ENCODE data around the gene CORO2B. TPM values are rescaled to one million over a fixed set of nuclear protein-coding genes. Genes with fewer than 3 reads are reported as not detected.

Gene CORO2B
- total RNA-seq, 4 donors from 2014 or later: 0.19 to 2.3 (median 0.22) TPM; not detected in 1

DNA sequence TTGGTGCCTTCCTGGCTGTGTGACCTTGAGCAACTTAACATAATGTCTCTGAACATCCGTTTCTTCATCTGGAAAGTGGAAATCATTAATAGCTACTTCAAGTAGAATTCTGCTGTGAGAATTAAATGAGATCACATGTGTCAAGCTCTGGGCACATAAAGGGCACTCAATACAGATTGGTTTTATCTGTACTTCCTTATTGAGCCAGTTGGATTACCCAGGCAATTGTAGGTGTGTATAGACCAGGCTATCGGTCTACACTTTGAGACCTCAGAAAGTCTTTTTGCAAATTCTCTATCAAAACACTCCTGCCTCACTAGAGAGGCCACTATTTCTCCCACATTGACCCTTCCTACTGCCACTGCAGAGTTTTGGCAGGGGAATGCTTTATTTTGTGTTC is 194.2 kb downstream of the CORO2B start:
- H3K9me3 ChIP-seq: no peaks in the 10 kb centered on the region
- 83 to 91% methylated on average over 1 to 2 of the region's 2 CpGs for WGBS, 2 donors
- intact Hi-C loops (cut with DNase I): no loop called here
- H3K36me3 ChIP-seq: peaks cover 0 to 5% (median 0%) of the 10 kb centered on the region in 3 donors
- no peaks in the 10 kb centered on the region for H3K27me3 ChIP-seq
- DNase-seq: no peak
- peaks cover 0 to 23% (median 10%) of the 10 kb centered on the region in 3 donors for H3K4me1 ChIP-seq
- TF ChIP-seq, protein P1, sequence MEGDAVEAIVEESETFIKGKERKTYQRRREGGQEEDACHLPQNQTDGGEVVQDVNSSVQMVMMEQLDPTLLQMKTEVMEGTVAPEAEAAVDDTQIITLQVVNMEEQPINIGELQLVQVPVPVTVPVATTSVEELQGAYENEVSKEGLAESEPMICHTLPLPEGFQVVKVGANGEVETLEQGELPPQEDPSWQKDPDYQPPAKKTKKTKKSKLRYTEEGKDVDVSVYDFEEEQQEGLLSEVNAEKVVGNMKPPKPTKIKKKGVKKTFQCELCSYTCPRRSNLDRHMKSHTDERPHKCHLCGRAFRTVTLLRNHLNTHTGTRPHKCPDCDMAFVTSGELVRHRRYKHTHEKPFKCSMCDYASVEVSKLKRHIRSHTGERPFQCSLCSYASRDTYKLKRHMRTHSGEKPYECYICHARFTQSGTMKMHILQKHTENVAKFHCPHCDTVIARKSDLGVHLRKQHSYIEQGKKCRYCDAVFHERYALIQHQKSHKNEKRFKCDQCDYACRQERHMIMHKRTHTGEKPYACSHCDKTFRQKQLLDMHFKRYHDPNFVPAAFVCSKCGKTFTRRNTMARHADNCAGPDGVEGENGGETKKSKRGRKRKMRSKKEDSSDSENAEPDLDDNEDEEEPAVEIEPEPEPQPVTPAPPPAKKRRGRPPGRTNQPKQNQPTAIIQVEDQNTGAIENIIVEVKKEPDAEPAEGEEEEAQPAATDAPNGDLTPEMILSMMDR (IDR thresholded peaks at IDR 0.05): no peak
- TF ChIP-seq POLR2A (IDR thresholded peaks at IDR 0.05): no peak
- no peak overlapping the region for H3K4me3 ChIP-seq
- H3K27ac ChIP-seq: no peak overlapping the region

DNA sequence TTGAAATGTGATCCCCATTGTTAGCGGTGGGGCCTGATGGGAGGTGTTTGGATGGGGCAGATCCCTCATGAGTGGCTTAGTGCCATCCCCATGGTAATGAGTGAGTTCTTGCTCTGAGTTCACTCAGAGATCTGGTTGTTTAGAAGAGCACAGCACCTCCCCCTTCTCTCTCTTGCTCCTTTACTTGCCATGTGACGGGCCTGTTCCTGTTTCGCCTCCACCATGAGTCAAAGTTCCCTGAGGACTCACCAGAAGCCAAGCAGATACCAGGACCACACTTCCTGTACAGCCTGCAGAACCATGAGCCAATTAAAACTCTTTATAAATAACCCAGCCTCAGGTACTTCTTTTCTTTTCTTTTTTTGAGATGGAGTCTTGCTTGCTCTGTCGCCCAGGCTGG is 195.3 kb downstream of the CORO2B start:
- no peak overlapping the region for H3K4me3 ChIP-seq
- no peak for DNase-seq
- intact Hi-C loops (cut with DNase I): no loop called here
- no peaks in the 10 kb centered on the region for H3K9me3 ChIP-seq
- peaks cover 0 to 16% (median 0%) of the 10 kb centered on the region in 3 donors for H3K36me3 ChIP-seq
- H3K4me1 ChIP-seq: peaks cover 0 to 19% (median 10%) of the 10 kb centered on the region in 3 donors
- WGBS, 2 donors: 86 to 88% methylated on average over 4 of the region's 4 CpGs
- no peak overlapping the region for H3K27ac ChIP-seq
- TF ChIP-seq, protein P1 (IDR thresholded peaks at IDR 0.05): no peak
- no peaks in the 10 kb centered on the region for H3K27me3 ChIP-seq

DNA sequence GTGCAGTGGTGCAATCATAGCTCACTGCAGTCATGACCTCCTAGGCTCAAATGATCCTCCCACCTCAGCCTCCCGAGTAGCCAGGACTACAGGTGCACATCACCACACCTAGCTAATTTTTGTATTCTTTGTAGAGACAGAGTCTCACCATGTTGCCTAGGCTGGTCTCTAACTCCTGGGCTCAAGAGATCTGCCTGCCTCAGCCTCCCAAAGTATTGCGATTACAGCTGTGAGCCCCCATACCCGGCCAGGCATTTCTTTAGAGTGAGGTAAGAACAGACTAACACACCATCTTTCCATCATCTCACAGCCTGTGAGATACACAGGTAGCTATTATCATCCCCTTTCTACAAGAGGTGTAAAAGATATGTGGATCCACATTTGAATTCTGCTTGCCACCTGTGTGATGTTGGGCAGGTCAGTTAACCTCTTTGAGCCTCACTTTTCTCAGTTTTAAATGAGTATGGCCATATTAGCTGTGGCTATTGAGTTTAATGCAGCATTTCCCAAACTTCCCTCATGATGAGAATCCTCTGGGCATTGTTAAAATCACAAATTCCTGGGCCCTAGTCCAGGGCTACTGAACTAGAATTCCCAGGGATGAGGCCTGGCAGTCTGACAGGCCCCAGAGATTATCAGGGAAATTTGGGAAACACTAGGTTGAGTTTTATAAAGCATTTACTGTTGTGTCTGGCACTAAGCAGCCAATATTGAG is 195.9 kb downstream of the CORO2B start:
- intact Hi-C loops (cut with DNase I): no loop called here
- whole genome bisulfite sequencing, 2 donors: 85% methylated on average over 3 of the region's 3 CpGs; no CpG with 5 or more reads in 1 of the 2 donors
- H3K9me3 ChIP-seq: no peaks in the 10 kb centered on the region
- H3K4me1 ChIP-seq: peaks cover 0 to 19% (median 10%) of the 10 kb centered on the region in 3 donors
- H3K36me3 ChIP-seq: peaks cover 0 to 22% (median 0%) of the 10 kb centered on the region in 3 donors
- DNase-seq: no peak
- H3K4me3 ChIP-seq: no peak overlapping the region
- no peaks in the 10 kb centered on the region for H3K27me3 ChIP-seq
- no peak for TF ChIP-seq POLR2A (IDR thresholded peaks at IDR 0.05)
- TF ChIP-seq, protein P1 (IDR thresholded peaks at IDR 0.05): no peak
- peak overlapping the region in 2 of 4 donors; percentile 51 to 66 for H3K27ac ChIP-seq

DNA sequence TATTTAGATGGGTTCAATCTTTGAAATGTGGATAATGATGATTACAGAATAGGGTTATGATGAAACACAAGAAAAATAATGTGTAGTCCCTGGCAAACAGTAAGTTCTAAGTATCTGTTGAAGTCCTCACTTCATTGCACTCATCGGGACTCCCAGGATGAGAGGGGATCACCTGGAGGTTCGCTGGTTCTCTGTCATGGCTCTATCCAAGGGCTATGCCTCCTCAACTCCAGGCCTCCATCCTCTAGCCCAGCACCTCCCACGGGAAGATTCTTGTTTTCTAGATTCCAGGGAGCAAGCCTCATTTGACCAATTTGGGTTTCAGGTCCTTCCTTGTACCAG is 196.4 kb downstream of the CORO2B start:
- no peak for TF ChIP-seq POLR2A (IDR thresholded peaks at IDR 0.05)
- TF ChIP-seq, protein P1 (IDR thresholded peaks at IDR 0.05): no peak
- peaks cover 0 to 19% (median 10%) of the 10 kb centered on the region in 3 donors for H3K4me1 ChIP-seq
- DNase-seq: no peak
- H3K27me3 ChIP-seq: no peaks in the 10 kb centered on the region
- WGBS, 2 donors: 90 to 91% methylated on average over 3 of the region's 3 CpGs
- no peak overlapping the region for H3K4me3 ChIP-seq
- H3K9me3 ChIP-seq: no peaks in the 10 kb centered on the region
- H3K36me3 ChIP-seq: peaks cover 0 to 27% (median 2%) of the 10 kb centered on the region in 3 donors
- intact Hi-C loops (cut with DNase I): no loop called here
- H3K27ac ChIP-seq: peak overlapping the region in 2 of 4 donors; percentile 51 to 66

DNA sequence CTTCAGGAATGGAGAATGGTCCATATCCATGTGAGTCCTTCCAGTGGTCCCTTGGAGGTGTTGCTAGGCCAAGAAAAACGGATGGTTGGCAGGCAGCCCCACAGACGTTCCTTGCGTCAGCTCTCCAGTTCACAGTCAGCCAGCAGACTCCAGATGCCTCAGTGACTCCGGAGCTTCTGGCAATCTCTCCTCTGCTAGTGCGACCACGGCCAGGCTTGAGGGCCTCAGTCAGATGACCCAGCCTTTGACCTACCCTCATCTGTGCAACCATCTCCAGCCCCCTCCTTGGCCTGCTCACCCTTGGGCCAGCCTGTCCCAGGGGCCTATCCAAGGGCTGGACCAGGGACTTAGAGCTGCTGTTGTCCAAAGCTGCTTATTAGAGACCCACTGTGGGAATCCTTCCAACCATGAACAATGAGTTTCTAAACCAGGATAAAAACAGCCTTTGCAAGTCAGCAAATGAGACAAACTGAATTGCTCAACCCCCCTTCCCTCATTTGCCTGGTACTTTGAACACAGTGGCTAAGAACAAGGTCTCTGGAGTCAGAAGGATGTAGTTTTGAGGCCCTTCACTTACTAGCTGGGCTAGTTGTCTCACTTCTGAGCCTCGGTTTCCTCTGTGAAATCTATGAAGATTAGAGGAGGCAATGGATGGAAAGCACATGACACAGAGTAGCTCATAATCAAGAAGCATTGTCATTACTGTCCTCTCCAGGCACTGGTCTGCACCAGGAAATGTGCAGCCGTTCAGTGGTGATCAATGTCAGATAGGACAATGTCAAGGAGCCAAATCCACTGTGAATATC is 197.1 kb downstream of the CORO2B start:
- Histone ChIP-seq H3K27me3 (no peaks in the 10 kb centered on the region), H3K36me3 (peaks cover 0 to 34% (median 4%) of the 10 kb centered on the region in 3 donors), H3K27ac (peak overlapping the region in 2 of 4 donors; percentile 51 to 66), H3K4me1 (peaks cover 0 to 19% (median 10%) of the 10 kb centered on the region in 3 donors), H3K4me3 (no peak overlapping the region), H3K9me3 (no peaks in the 10 kb centered on the region)
- intact Hi-C loops (cut with DNase I): no loop called here
- TF ChIP-seq, protein P1 (IDR thresholded peaks at IDR 0.05): no peak
- TF ChIP-seq POLR2A (IDR thresholded peaks at IDR 0.05): no peak
- 65 to 66% methylated on average over 5 to 7 of the region's 8 CpGs for WGBS, 2 donors
- DNase-seq: no peak
